Trophoblast cell (in vitro differentiated cells and primary cell): ENCODE results near the gene PTCH2.

Source experiments
- DNase-seq, 2 donors: peaks; one replicate each; pipeline ENCODE4 v3.0.0-alpha.2; 2016
- H2AFZ ChIP-seq: 2 replicates; pipeline ENCODE4 v1.6.1; 2013; ENCODE audit warnings: low read length, moderate library complexity, mild to moderate bottlenecking; ENCODE audit not compliant: insufficient read depth, poor library complexity
- H2AK5ac ChIP-seq: 2 replicates; pipeline ENCODE4 v1.6.1; 2013; ENCODE audit warnings: mild to moderate bottlenecking, low read length
- H2BK120ac ChIP-seq: 2 replicates; pipeline ENCODE4 v1.6.1; 2013; ENCODE audit warnings: low read length, mild to moderate bottlenecking, moderate library complexity; ENCODE audit not compliant: insufficient read depth, poor library complexity
- H2BK12ac ChIP-seq: 2 replicates; pipeline ENCODE4 v1.6.1; 2013; ENCODE audit warnings: mild to moderate bottlenecking, low read length, moderate library complexity
- H2BK5ac ChIP-seq: 2 replicates; pipeline ENCODE4 v1.6.1; 2013; ENCODE audit warnings: low read length, low read depth, moderate library complexity, mild to moderate bottlenecking; ENCODE audit not compliant: poor library complexity
- H3K14ac ChIP-seq: 2 replicates; pipeline ENCODE4 v1.6.1; 2013; ENCODE audit warnings: mild to moderate bottlenecking, low read length
- H3K18ac ChIP-seq: 2 replicates; pipeline ENCODE4 v1.6.1; 2013; ENCODE audit warnings: mild to moderate bottlenecking, low read length
- H3K23ac ChIP-seq: 2 replicates; pipeline ENCODE4 v1.6.1; 2013; ENCODE audit warnings: low read length
- H3K27ac ChIP-seq: 2 replicates; pipeline ENCODE4 v1.5.1; 2013; ENCODE audit warnings: low read depth, mild to moderate bottlenecking, inconsistent platforms, low read length, moderate library complexity
- H3K27me3 ChIP-seq: 2 replicates; pipeline ENCODE4 v1.6.1; 2013; ENCODE audit warnings: inconsistent platforms, mild to moderate bottlenecking, low read length, moderate library complexity; ENCODE audit not compliant: insufficient read depth
- H3K36me3 ChIP-seq, 2 experiments: 1 replicate in 1 of 2; 2 replicates in 1 of 2; pipeline ENCODE4 v1.6.1; 2013; ENCODE audit warnings: low read length in 2 of 2, mild to moderate bottlenecking in 2 of 2, moderate library complexity in 1 of 2; ENCODE audit not compliant: insufficient read depth in 2 of 2, control insufficient read depth in 1 of 2
- H3K4ac ChIP-seq: 2 replicates; pipeline ENCODE4 v1.6.1; 2013; ENCODE audit warnings: low read depth, mild to moderate bottlenecking, low read length, moderate library complexity
- H3K4me1 ChIP-seq, 2 experiments: 1 replicate in 1 of 2; 2 replicates in 1 of 2; pipeline ENCODE4 v1.6.1; 2013; ENCODE audit warnings: low read length in 2 of 2, mild to moderate bottlenecking in 2 of 2, moderate library complexity in 1 of 2; ENCODE audit not compliant: insufficient read depth in 2 of 2, control insufficient read depth in 1 of 2
- H3K4me2 ChIP-seq: 2 replicates; pipeline ENCODE4 v1.6.1; 2013; ENCODE audit warnings: inconsistent platforms, mild to moderate bottlenecking, low read length, moderate library complexity
- H3K4me3 ChIP-seq: 2 replicates; pipeline ENCODE4 v1.5.1; 2013; ENCODE audit warnings: mild to moderate bottlenecking, low read depth, low read length, inconsistent platforms
- H3K79me1 ChIP-seq: one replicate; pipeline ENCODE4 v1.6.1; 2013; ENCODE audit warnings: low read length
- H3K79me2 ChIP-seq: 2 replicates; pipeline ENCODE4 v1.6.1; 2013; ENCODE audit warnings: low read length, mild to moderate bottlenecking; ENCODE audit not compliant: control insufficient read depth, insufficient read depth, poor library complexity
- H3K9ac ChIP-seq: 2 replicates; pipeline ENCODE4 v1.6.1; 2013; ENCODE audit warnings: mild to moderate bottlenecking, low read length
- H3K9me3 ChIP-seq: 2 replicates; pipeline ENCODE4 v1.6.1; 2013; ENCODE audit warnings: low read depth, mild to moderate bottlenecking, control low read depth, inconsistent platforms, low read length; ENCODE audit not compliant: insufficient read depth
- H4K12ac ChIP-seq: 2 replicates; pipeline ENCODE4 v1.6.1; 2013; ENCODE audit warnings: low read depth, mild to moderate bottlenecking, low read length, moderate library complexity
- H4K8ac ChIP-seq: 2 replicates; pipeline ENCODE4 v1.6.1; 2013; ENCODE audit warnings: low read depth, mild to moderate bottlenecking, low read length, moderate library complexity
- H4K91ac ChIP-seq: one replicate; pipeline ENCODE4 v1.6.1; 2013; ENCODE audit warnings: low read depth, mild to moderate bottlenecking, low read length, moderate library complexity
- whole genome bisulfite sequencing: extraction: QIAGEN DNeasy Blood & Tissue Kit; methylation state at CpG from one replicate; pipeline ENCODE4 v1.1.7; 2013; ENCODE audit warnings: missing lambda C conversion rate; ENCODE audit not compliant: insufficient read length, insufficient coverage; ENCODE audit errors: extremely low coverage; 5-methylcytosine and 5-hydroxymethylcytosine counted together

Gene PTCH2

DNA sequence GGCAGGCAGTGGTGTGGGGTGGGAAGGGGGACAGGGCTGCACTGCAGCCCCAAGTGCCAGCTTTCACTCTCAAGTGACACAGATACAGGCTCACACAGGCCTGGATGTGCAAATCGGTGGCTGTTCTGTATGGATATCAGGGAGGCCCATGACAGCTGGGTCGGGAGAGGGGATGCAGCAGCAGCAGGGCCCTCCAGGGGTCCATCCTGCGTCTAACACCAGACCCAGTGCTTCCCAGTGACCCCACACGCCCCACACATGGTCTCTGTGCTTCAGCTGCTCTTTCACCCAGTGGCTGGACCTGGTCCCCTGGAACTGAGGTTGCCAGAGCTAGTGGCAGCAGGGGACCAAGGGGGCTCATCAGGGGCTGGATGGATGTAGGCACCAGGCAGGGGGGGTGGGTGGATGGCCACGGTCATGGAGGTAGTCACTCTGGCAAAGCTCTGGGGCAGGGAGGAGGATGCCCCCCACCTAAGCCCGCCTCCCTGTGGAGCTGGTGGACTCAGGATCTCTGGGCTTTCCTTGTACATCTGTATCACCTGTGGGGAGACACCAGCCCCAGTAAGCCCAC, 20.8 kb downstream of the PTCH2 start:
- Histone ChIP-seq H4K91ac (no peak overlapping the region), H3K79me1 (peaks cover 7% of the 10 kb centered on the region), H3K4me3 (no peak overlapping the region), H4K12ac (no peak overlapping the region), H3K23ac (no peak overlapping the region), H3K18ac (no peak overlapping the region), H3K9ac (no peak overlapping the region), H3K27ac (no peak overlapping the region), H2AFZ (no peak overlapping the region), H3K36me3 (no peaks in the 10 kb centered on the region), H3K4me1 (peaks cover 4 to 8% of the 10 kb centered on the region in 2 experiments), H2BK12ac (no peak overlapping the region), H4K8ac (no peak overlapping the region), H2BK120ac (no peak overlapping the region), H3K4me2 (no peak overlapping the region), H3K14ac (no peak overlapping the region), H2AK5ac (peak overlapping the region; percentile 66), H3K27me3 (no peaks in the 10 kb centered on the region), H3K9me3 (no peaks in the 10 kb centered on the region), H3K4ac (no peak overlapping the region), H3K79me2 (peaks cover 6% of the 10 kb centered on the region), H2BK5ac (no peak overlapping the region)
- DNase-seq = no peak
- no CpG with 5 or more reads among the region's 6 CpGs for WGBS

DNA sequence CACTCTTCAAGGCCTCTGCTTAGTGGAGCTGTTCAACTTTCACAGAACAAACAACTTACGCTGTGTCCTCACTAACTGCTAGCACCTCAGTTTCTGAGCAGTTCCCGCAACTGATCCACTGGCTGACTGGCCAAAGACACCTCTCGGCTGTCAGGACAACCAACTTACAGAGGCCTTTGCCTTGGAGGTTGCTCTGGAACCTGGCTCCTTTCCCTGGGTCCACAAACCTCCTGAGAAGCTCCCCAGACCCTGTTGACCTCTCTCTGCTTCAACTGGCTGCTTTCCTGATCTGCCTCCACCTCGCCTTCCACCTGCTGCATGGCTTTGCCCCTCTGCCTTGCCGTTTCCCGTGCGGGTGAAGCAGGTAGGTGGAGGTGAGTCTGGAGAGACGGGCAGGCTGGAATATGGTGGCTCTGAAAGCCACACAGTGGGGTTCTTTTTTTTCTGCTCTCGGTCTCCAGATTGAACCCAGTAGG, 21.8 kb downstream of the PTCH2 start:
- H4K91ac ChIP-seq = no peak overlapping the region
- no peak overlapping the region for H2AFZ ChIP-seq
- H3K4ac ChIP-seq = no peak overlapping the region
- no peak overlapping the region for H4K12ac ChIP-seq
- no peaks in the 10 kb centered on the region for H3K36me3 ChIP-seq
- no peak overlapping the region for H4K8ac ChIP-seq
- H2AK5ac ChIP-seq = no peak overlapping the region
- H3K27me3 ChIP-seq = no peaks in the 10 kb centered on the region
- H3K18ac ChIP-seq = no peak overlapping the region
- H3K79me1 ChIP-seq = peaks cover 7% of the 10 kb centered on the region
- H3K79me2 ChIP-seq = peaks cover 6% of the 10 kb centered on the region
- WGBS = no CpG with 5 or more reads among the region's 9 CpGs
- no peak for DNase-seq
- no peaks in the 10 kb centered on the region for H3K9me3 ChIP-seq
- no peak overlapping the region for H3K9ac ChIP-seq
- peak overlapping the region; percentile 27 for H2BK12ac ChIP-seq
- no peak overlapping the region for H3K27ac ChIP-seq
- H3K23ac ChIP-seq = no peak overlapping the region
- H3K14ac ChIP-seq = no peak overlapping the region
- no peak overlapping the region for H3K4me3 ChIP-seq
- peak overlapping the region; percentile 55 for H2BK120ac ChIP-seq
- H2BK5ac ChIP-seq = no peak overlapping the region
- H3K4me1 ChIP-seq = peaks cover 4 to 6% of the 10 kb centered on the region in 2 experiments
- no peak overlapping the region for H3K4me2 ChIP-seq

GRCh38 chr1:44820328-44821239, 22.5 kb downstream of the PTCH2 start:
- Histone ChIP-seq H3K79me2 (peaks cover 6% of the 10 kb centered on the region), H3K4me2 (peak overlapping the region; percentile 66), H3K79me1 (peaks cover 7% of the 10 kb centered on the region), H4K91ac (peak overlapping the region; percentile 100), H3K27me3 (no peaks in the 10 kb centered on the region), H4K8ac (peak overlapping the region; percentile 83), H2BK120ac (peak overlapping the region; percentile 100), H4K12ac (peak overlapping the region; percentile 93), H3K4ac (peak overlapping the region; percentile 99), H3K14ac (peak overlapping the region; percentile 100), H3K27ac (peak overlapping the region; percentile 93), H3K36me3 (peaks cover 0 to 2% of the 10 kb centered on the region in 2 experiments), H3K9ac (peak overlapping the region; percentile 69), H3K4me1 (peaks cover 3 to 4% of the 10 kb centered on the region in 2 experiments), H3K18ac (peak overlapping the region; percentile 98), H3K23ac (no peak overlapping the region), H2BK5ac (peak overlapping the region; percentile 100), H2AK5ac (peak overlapping the region; percentile 83), H2BK12ac (peak overlapping the region; percentile 39), H3K4me3 (peak overlapping the region; percentile 70), H3K9me3 (no peaks in the 10 kb centered on the region), H2AFZ (peak overlapping the region; percentile 94)
- no CpG with 5 or more reads among the region's 25 CpGs for WGBS
- DNase-seq = no peak

GRCh38 chr1:44819608-44820327, 23.3 kb downstream of the PTCH2 start:
- Histone ChIP-seq H4K8ac (peak overlapping the region; percentile 83), H4K91ac (peak overlapping the region; percentile 100), H3K4me3 (peak overlapping the region; percentile 70), H3K27me3 (no peaks in the 10 kb centered on the region), H3K9ac (peak overlapping the region; percentile 89), H2BK120ac (peak overlapping the region; percentile 100), H2AFZ (peak overlapping the region; percentile 94), H4K12ac (peak overlapping the region; percentile 93), H3K14ac (peak overlapping the region; percentile 100), H3K23ac (peak overlapping the region; percentile 95), H3K79me1 (peaks cover 7% of the 10 kb centered on the region), H3K4me2 (peak overlapping the region; percentile 66), H3K4ac (peak overlapping the region; percentile 99), H2BK12ac (peak overlapping the region; percentile 39), H2AK5ac (no peak overlapping the region), H3K36me3 (peaks cover 0 to 2% of the 10 kb centered on the region in 2 experiments), H3K79me2 (peaks cover 6% of the 10 kb centered on the region), H2BK5ac (peak overlapping the region; percentile 100), H3K18ac (peak overlapping the region; percentile 98), H3K27ac (peak overlapping the region; percentile 93), H3K4me1 (peaks cover 5 to 7% of the 10 kb centered on the region in 2 experiments), H3K9me3 (no peaks in the 10 kb centered on the region)
- no CpG with 5 or more reads among the region's 33 CpGs for WGBS
- DNase-seq = peak; percentile 88 to 91
